Bronchial epithelial cell (primary cell): ENCODE results near the gene RAB11FIP4. TPM values are rescaled to one million over a fixed set of nuclear protein-coding genes. Genes with fewer than 3 reads are reported as not detected.
"Not testable (repeated sequence)": the region's sequence is repeated elsewhere in the genome, so short reads cannot be mapped to it uniquely, and the experiment has no call there.

Experiments used
- DNase-seq: peaks from one replicate; pipeline ENCODE4 v3.0.0-alpha.2; 2010; ENCODE audit warnings: low read depth
- FAIRE-seq: peaks from 2 replicates; lab custom pipeline; 2011; peaks lifted over from hg19 to GRCh38; lab: Jason Lieb, UNC
- H3K27me3 ChIP-seq: 2 replicates; pipeline ENCODE4 v1.5.1; 2011; ENCODE audit warnings: low read length; ENCODE audit not compliant: control insufficient read depth, insufficient read depth
- H3K36me3 ChIP-seq: 2 replicates; pipeline ENCODE4 v1.5.1; 2011; ENCODE audit warnings: low read length; ENCODE audit not compliant: control insufficient read depth, insufficient read depth
- H3K4me3 ChIP-seq: 2 replicates; pipeline ENCODE4 v1.5.1; 2011; ENCODE audit warnings: mild to moderate bottlenecking, low read depth, low read length, control low read depth
- total RNA-seq: library from RNA; depleted of rRNA; stranded (reverse); fragments of >200 nt; gene quantifications from 2 replicates; pipeline ENCODE4 v1.2.1, GENCODE V29; 2014
- TF ChIP-seq, protein P1 (sequence below): IDR thresholded peaks from 2 replicates; pipeline ENCODE4 v1.5.1; 2011; ENCODE audit warnings: mild to moderate bottlenecking, moderate library complexity, low read length, control low read depth, inconsistent platforms; ENCODE audit not compliant: insufficient read depth, severe bottlenecking

The RAB11FIP4 gene, protein sequence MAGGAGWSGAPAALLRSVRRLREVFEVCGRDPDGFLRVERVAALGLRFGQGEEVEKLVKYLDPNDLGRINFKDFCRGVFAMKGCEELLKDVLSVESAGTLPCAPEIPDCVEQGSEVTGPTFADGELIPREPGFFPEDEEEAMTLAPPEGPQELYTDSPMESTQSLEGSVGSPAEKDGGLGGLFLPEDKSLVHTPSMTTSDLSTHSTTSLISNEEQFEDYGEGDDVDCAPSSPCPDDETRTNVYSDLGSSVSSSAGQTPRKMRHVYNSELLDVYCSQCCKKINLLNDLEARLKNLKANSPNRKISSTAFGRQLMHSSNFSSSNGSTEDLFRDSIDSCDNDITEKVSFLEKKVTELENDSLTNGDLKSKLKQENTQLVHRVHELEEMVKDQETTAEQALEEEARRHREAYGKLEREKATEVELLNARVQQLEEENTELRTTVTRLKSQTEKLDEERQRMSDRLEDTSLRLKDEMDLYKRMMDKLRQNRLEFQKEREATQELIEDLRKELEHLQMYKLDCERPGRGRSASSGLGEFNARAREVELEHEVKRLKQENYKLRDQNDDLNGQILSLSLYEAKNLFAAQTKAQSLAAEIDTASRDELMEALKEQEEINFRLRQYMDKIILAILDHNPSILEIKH
- 16.4 and 17.6 TPM in 2 replicates for total RNA-seq

DNA sequence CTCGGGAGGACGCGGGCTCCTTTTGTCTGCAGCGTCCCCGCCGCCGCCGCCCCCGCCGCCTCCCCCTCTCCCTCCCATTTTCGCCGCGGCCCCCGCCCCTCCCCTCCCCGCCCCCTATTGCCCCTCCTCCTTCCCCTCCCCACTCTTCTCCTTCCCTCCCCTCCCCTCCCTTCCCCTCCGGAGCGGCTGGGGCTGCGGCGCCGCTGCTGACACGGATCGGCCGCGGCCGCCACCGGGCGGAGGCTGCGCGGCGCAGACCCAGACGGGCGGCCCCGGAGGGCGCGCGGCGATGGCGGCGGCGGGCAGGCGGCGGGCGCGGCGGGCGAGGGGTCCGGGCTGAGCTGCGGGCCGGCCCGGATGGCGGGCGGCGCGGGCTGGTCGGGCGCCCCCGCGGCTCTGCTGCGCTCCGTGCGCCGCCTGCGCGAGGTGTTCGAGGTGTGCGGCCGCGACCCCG is at the start of gene RAB11FIP4:
Gene RAB11FIP4, plus strand, starts transcription at position 180 of the 454 bp plus-strand sequence. Its CDS starts 178 bp downstream, at position 358.
- H3K36me3 ChIP-seq = no peaks in the 10 kb centered on the region
- FAIRE-seq = no peak
- H3K4me3 ChIP-seq = no peak within 1 kb of the TSS
- H3K27me3 ChIP-seq = peaks cover 28% of the 10 kb centered on the region
- no peak for DNase-seq
- TF ChIP-seq, protein P1, sequence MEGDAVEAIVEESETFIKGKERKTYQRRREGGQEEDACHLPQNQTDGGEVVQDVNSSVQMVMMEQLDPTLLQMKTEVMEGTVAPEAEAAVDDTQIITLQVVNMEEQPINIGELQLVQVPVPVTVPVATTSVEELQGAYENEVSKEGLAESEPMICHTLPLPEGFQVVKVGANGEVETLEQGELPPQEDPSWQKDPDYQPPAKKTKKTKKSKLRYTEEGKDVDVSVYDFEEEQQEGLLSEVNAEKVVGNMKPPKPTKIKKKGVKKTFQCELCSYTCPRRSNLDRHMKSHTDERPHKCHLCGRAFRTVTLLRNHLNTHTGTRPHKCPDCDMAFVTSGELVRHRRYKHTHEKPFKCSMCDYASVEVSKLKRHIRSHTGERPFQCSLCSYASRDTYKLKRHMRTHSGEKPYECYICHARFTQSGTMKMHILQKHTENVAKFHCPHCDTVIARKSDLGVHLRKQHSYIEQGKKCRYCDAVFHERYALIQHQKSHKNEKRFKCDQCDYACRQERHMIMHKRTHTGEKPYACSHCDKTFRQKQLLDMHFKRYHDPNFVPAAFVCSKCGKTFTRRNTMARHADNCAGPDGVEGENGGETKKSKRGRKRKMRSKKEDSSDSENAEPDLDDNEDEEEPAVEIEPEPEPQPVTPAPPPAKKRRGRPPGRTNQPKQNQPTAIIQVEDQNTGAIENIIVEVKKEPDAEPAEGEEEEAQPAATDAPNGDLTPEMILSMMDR = no peak

DNA sequence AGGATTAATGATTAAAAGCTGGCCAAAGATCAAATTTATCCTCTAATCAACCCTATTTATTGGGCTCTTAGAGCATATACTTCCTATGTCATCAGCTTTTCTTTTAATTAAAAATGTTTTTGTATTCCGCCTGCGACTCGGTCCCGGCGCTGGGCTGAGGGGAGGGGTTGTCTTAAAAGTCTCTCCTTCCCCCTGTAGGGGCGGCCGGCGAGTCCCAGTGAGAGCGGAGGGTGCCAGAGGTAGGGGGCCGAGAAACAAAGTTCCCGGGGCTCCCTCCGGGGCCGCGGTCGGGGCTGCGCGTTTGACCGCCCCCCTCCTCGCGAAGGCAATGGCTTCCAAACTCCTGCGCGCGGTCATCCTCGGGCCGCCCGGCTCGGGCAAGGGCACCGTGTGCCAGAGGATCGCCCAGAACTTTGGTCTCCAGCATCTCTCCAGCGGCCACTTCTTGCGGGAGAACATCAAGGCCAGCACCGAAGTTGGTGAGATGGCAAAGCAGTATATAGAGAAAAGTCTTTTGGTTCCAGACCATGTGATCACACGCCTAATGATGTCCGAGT is 46.2 kb upstream of the RAB11FIP4 start:
- not testable (repeated sequence) for H3K4me3 ChIP-seq, DNase-seq, FAIRE-seq, H3K27me3 ChIP-seq, H3K36me3 ChIP-seq

DNA sequence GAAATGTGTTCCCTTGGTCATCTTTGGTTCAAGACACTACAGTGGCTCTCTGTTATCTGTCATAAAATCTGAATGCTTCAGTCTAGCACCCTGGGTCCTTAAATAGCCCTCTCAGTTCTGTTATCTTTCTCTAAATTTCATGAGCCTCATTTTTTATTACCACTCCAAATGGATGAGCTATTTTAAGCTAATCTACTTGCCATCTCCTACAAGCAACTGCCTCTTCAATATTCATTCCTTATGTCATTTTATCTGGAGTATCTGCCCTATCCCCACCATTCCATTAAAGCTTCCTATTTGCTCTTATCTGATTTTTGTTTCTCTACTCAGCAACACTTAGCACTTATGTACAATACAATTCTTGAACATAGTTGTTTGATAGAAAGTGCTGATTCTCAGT is 42.0 kb upstream of the RAB11FIP4 start:
- no peak for FAIRE-seq
- DNase-seq = no peak
- Histone ChIP-seq H3K36me3 (peaks cover 1% of the 10 kb centered on the region), H3K4me3 (no peak overlapping the region), H3K27me3 (no peaks in the 10 kb centered on the region)
- TF ChIP-seq, protein P1 = no peak

DNA sequence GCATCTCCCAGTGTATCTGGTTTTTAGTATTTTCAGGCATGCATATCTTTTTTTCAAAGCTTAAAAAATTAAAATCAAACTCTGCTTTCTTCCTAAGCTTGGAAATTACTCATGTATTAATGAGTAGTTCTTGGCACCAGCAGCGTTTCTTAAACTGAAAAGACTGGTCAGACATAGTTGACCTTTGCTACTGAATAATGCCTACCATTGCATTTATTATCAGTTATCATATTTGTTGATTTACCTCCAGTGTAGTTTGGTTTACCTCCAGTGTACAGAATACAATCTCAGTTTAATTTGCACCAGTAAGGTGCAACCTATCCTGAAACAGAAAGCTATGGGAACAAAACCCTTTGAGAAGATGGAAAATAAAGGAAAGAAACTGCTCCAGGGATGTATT is 35.5 kb upstream of the RAB11FIP4 start:
- FAIRE-seq (no peak), DNase-seq (no peak)
- Histone ChIP-seq H3K27me3 (no peaks in the 10 kb centered on the region), H3K36me3 (peaks cover 4% of the 10 kb centered on the region), H3K4me3 (no peak overlapping the region)
- TF ChIP-seq, protein P1 = no peak

DNA sequence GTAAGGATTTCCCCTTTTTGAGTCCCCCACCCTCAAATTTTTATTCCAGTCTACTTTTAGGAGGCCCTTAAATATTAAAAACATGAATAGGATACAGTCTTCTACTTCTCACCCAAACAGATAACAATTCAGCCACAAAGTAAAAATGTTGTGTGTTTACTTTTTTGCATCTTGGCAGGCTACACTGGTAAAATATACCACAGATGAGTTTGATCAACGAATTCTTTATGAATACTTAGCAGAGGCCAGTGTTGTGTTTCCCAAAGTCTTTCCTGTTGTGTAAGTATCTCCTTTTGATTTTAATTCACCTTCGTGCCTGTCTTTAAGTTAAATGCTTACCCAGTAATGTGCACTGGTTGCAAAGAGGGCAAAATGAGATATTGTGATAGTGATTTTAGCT is 34.4 kb upstream of the RAB11FIP4 start:
- H3K27me3 ChIP-seq = no peaks in the 10 kb centered on the region
- FAIRE-seq (no peak), DNase-seq (no peak)
- no peak overlapping the region for H3K4me3 ChIP-seq
- peaks cover 3% of the 10 kb centered on the region for H3K36me3 ChIP-seq
- TF ChIP-seq, protein P1 = no peak

DNA sequence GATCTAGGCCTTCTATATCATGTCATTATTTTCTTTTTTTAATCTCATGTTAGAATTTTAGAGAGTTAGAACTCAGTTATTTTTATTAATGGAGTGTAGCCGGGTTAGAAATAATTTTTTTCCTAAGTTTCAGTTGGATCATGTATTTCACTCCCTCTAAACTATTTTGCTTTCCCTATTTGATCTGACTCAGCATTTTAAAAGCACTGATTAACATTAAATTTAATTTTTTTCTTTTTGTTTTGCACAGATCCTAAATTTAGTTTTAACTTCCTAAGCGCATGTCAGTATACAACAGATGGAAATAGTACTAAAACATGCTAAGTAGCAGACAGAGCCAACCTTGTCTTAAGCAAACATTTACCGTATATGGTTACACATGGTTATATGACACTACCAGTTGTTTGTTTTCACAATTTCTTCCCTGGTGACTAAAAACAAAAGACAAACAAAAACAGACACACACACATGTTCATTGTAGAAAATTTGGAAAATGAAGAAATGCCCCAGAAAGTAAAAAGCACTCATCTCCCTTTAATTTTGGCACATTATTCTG is 33.6 kb upstream of the RAB11FIP4 start:
- no peak overlapping the region for H3K4me3 ChIP-seq
- FAIRE-seq (no peak), DNase-seq (no peak)
- H3K36me3 ChIP-seq = peaks cover 3% of the 10 kb centered on the region
- no peaks in the 10 kb centered on the region for H3K27me3 ChIP-seq
- TF ChIP-seq, protein P1 = no peak
